ENCODE data around the gene GAS5. TPM values are rescaled to one million over a fixed set of nuclear protein-coding genes. Genes with fewer than 3 reads are reported as not detected.

The GAS5 gene
- total RNA-seq, 2 donors from 2014 or later = 162 to 223 TPM

- intact Hi-C loops (cut with DNase I) = no loop called here
- no peaks in the 10 kb centered on the region for H3K36me3 ChIP-seq
- H3K27me3 ChIP-seq (replicated peaks; ENCODE audit: insufficient read depth) = no peaks in the 10 kb centered on the region
- DNase-seq (ENCODE audit: low spot score) = no peak
- no peaks in the 10 kb centered on the region for H3K4me1 ChIP-seq (replicated peaks)
- no peak overlapping the region for H3K4me3 ChIP-seq
- WGBS = 94% methylated on average over 1 of the region's 1 CpG
- no peak overlapping the region for H3K27ac ChIP-seq
- H3K9me3 ChIP-seq = no peaks in the 10 kb centered on the region
- TF ChIP-seq POLR2A (IDR thresholded peaks at IDR 0.05) (no peak), POLR2AphosphoS5 (IDR thresholded peaks at IDR 0.05) (no peak), CTCF (IDR thresholded peaks at IDR 0.05) (no peak)
Observed at GRCh38 chr1:173893611-173894010, 25.8 kb upstream of the GAS5 start.

- H3K4me3 ChIP-seq = no peak overlapping the region
- no peaks in the 10 kb centered on the region for H3K27me3 ChIP-seq (replicated peaks; ENCODE audit: insufficient read depth)
- intact Hi-C loops (cut with DNase I) = no loop called here
- no peaks in the 10 kb centered on the region for H3K4me1 ChIP-seq (replicated peaks)
- DNase-seq (ENCODE audit: low spot score) = no peak
- H3K9me3 ChIP-seq = no peaks in the 10 kb centered on the region
- no peak for TF ChIP-seq POLR2AphosphoS5 (IDR thresholded peaks at IDR 0.05)
- TF ChIP-seq POLR2A (IDR thresholded peaks at IDR 0.05) = no peak
- no peak for TF ChIP-seq CTCF (IDR thresholded peaks at IDR 0.05)
- WGBS = 98% methylated on average over 2 of the region's 2 CpGs
- H3K27ac ChIP-seq = no peak overlapping the region
- H3K36me3 ChIP-seq = no peaks in the 10 kb centered on the region
Observed at GRCh38 chr1:173889885-173890284, 22.1 kb upstream of the GAS5 start.

GRCh38 chr1:173888749-173889148 is 21.0 kb upstream of the GAS5 start:
- TF ChIP-seq CTCF (IDR thresholded peaks at IDR 0.05) = no peak
- no peak for TF ChIP-seq POLR2A (IDR thresholded peaks at IDR 0.05)
- TF ChIP-seq POLR2AphosphoS5 (IDR thresholded peaks at IDR 0.05) = no peak
- no peak overlapping the region for H3K27ac ChIP-seq
- DNase-seq (ENCODE audit: low spot score) = no peak
- H3K4me1 ChIP-seq (replicated peaks) = no peaks in the 10 kb centered on the region
- intact Hi-C loops (cut with DNase I) = no loop called here
- H3K27me3 ChIP-seq (replicated peaks; ENCODE audit: insufficient read depth) = no peaks in the 10 kb centered on the region
- no peaks in the 10 kb centered on the region for H3K36me3 ChIP-seq
- H3K9me3 ChIP-seq = no peaks in the 10 kb centered on the region
- no peak overlapping the region for H3K4me3 ChIP-seq

GRCh38 chr1:173887627-173888026 is 19.8 kb upstream of the GAS5 start:
- H3K4me1 ChIP-seq (replicated peaks) = no peaks in the 10 kb centered on the region
- no peak overlapping the region for H3K27ac ChIP-seq
- WGBS = 98% methylated on average over 2 of the region's 2 CpGs
- no peaks in the 10 kb centered on the region for H3K9me3 ChIP-seq
- intact Hi-C loops (cut with DNase I) = no loop called here
- H3K36me3 ChIP-seq = no peaks in the 10 kb centered on the region
- no peaks in the 10 kb centered on the region for H3K27me3 ChIP-seq (replicated peaks; ENCODE audit: insufficient read depth)
- TF ChIP-seq POLR2A (IDR thresholded peaks at IDR 0.05) (no peak), POLR2AphosphoS5 (IDR thresholded peaks at IDR 0.05) (no peak), CTCF (IDR thresholded peaks at IDR 0.05) (no peak)
- no peak overlapping the region for H3K4me3 ChIP-seq
- no peak for DNase-seq (ENCODE audit: low spot score)

- Histone ChIP-seq H3K27ac (no peak overlapping the region), H3K36me3 (no peaks in the 10 kb centered on the region), H3K4me1 (replicated peaks) (no peaks in the 10 kb centered on the region), H3K4me3 (no peak overlapping the region), H3K27me3 (replicated peaks; ENCODE audit: insufficient read depth) (no peaks in the 10 kb centered on the region), H3K9me3 (no peaks in the 10 kb centered on the region)
- TF ChIP-seq POLR2AphosphoS5 (IDR thresholded peaks at IDR 0.05) (no peak), CTCF (IDR thresholded peaks at IDR 0.05) (no peak), POLR2A (IDR thresholded peaks at IDR 0.05) (no peak)
- DNase-seq (ENCODE audit: low spot score) = no peak
- 83% methylated on average over 4 of the region's 4 CpGs for WGBS
- intact Hi-C loops (cut with DNase I) = no loop called here
Observed at GRCh38 chr1:173886746-173887611, 19.2 kb upstream of the GAS5 start.

Data from prostate gland (tissue), 2 donors.